Superior temporal gyrus (tissue), 1 donor: ENCODE results near the gene ATP11A.
"Not testable (repeated sequence)": the region's sequence is repeated elsewhere in the genome, so short reads cannot be mapped to it uniquely, and the experiment has no call there.

Source experiments
- DNase-seq: peaks from one replicate; pipeline ENCODE4 v3.0.0-alpha.2; 2016; ENCODE audit errors: extremely low spot score

The ATP11A gene

DNA sequence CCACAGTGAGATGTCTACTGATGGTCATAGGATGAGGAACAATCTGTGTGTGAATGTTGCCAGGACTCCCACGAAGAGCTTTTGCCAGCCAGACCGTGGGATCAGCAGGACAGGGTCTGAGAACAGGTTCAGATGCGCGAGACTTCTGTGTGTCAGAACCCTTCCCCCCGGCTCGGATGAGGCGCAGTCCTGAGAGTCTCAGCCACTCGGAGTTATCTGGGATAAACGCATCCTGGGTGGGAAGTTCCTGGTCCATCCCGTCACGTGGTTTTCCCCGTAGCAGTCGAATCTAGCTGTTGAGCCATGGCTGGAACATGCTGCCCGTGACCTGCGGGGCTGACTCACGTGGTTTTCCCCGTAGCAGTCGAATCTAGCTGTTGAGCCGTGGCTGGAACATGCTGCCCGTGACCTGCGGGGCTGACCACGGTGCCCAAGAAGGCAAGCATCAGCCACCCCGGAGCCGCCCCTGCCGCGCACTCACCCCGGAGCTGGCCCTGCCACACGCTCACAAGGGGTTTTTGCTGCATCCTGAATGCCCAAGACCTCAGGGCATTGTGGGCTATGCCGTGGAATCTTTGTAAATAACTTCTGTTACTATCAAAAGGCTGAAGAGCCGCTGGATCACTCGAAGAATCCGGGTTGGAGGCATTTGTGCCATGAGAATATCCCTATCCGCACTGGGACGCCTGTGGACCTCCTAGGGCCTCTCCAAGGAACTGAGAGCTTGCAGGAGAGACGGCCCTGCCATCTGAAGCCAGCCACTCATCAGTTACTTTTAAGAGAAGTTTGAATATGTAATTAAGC lies 148.4 kb downstream of the ATP11A start:
- DNase-seq: no peak

DNA sequence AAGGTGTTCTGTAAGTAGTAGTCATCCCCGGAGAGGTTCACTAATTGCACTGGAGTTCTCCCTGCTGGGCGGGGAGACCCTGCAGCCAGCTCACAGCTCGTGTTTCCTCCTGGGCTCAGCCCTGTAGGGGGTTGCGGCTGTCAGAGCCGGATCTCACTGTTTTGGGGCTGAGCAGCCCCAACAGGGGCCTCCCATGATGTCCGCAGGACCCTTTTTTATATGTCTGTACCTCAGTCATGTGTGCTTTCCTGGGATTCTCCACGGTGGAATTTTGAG lies 148.9 kb downstream of the ATP11A start:
- no peak for DNase-seq

DNA sequence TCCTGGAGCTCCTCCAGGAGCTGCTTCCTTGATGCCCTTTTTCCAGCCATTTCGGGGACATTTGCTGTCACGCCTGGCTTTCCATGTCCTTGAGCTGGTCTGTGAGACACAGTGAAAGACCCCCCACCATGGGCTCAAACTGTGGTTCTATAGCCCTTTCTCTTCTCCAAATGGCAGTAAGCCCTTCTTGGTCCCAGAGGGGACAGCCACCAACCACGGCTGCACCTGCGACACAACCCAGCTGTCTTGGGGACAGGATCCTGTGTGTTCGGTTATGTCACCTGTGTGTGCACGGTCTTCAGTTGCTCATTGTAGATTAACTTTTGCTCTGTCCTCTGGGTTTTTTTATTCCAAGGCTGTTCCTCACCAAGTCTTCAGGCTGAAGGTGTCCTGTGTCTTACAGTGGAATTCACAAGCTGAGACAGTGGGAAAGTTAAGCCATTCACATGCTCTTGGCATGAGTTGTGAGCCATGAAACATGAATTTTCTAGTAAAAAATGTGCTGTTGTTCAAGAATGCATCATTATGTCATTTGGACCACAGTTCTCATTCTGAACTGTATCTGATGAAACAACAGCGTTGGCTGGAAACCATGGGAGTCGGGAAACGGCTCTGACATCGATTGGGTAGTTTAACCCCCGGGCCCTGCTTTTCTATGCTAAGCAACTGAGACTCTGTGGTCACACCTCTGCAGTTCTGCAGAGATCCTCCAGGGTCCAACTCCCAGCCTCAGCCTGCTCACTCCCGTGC lies 149.7 kb downstream of the ATP11A start:
- no peak for DNase-seq

DNA sequence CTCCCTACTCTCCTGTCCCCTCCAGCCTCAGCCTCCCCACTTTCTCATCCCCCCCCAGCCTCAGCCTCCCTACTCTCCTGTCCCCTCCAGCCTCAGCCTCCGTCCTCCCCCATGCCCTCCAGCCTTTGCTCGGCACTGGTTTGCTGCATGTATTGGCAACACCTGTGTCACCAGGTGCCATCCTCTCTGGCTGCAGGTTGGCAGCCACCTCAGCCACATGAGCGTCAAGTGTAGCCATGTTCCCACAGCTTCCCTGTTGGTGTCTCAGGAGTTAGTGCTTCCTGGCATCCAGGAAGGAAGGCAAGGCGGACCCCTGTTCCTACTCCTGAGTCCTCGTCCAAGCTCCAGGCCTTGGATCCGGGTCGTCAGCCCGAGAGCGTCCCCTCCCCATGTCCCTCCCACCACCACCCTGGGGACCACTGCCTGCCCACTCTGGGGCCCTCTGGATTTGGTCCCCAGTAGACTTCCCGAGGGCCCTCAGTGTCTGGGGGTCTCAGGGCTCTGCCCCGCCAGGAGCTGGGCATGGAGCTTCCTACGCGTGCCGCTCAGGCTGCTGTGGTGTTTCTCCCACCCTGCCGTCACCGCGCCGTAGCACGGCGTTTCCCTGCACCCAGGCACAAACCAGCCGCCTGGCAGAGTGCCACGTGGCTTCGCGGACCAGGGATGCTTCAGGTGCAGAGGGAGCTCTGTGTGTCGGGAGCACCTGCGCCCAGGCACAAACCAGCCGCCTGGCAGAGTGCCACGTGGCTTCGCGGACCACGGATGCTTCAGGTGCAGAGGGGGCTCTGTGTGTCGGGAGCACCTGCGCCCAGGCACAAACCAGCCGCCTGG lies 150.8 kb downstream of the ATP11A start:
- DNase-seq: no peak

DNA sequence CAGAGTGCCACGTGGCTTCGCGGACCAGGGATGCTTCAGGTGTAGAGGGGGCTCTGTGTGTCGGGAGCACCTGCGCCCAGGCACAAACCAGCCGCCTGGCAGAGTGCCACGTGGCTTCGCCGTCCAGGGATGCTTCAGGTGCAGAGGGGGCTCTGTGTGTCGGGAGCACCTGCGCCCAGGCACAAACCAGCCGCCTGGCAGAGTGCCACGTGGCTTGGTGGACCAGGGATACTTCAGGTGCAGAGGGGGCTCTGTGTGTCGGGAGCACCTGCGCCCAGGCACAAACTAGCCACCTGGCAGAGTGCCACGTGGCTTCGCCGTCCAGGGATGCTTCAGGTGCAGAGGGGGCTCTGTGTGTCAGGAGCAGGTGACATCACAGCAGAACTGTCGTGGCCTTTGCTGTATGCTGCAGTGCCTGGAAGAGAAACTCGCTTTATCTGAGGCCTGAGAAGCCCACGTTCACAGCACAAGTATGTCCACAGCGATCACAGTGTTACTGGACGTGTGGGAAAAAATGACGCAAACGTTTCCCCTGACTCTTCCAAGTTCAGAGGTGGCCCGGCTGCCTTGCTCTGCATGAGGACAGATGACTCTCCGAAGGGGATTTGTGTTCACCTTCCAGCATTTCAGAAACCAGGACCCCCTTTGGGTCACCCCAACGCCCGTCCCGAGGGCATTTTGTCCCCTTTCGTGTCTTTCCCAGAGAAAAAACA lies 151.6 kb downstream of the ATP11A start:
- not testable (repeated sequence) for DNase-seq

DNA sequence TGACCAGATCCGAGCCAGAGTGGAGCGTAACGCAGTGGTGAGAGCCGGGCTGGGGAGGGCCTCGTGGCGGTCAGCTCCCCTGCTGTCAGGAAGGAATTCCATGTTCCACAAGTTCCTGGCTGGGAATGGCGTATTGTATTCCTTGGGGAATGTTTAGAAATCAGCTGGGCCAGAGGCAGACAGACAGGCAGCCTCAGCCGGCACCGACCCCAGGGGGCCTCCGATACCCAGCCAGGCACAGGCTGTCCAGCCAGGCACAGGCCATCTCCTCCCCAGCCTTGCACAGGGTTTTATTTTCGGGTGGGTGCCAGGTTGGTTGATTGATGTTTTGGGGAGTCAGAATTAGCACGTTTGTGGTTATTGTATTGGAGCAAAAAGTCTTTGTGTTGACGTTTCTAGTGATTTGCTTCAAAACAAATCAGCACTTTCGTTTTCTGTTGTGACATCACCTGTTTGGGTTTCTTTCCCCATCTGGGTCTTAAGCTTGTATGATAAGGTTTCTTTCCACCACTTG lies 152.6 kb downstream of the ATP11A start:
- no peak for DNase-seq

DNA sequence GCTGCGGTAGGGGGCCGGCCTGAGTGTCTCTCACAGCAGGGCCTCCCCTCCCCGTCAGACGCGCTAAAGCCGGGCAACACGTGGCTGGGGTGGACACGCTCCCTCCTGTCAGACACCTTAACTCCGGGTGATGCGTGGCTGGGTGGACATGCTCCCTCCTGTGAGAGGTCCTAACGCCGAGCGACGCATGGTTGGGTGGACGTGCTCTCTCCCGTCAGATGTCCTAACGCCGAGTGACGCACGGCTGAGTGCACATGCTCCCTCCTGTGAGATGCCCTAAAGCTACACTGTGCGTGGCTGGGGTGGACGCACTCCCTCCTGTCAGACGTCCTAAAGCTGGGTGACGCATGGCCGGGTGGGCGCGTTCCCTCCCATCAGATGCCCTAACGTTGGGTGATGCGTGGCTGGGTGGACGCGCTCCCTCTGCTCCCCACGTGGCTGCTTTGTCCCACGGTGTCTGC lies 153.1 kb downstream of the ATP11A start:
- no peak for DNase-seq

DNA sequence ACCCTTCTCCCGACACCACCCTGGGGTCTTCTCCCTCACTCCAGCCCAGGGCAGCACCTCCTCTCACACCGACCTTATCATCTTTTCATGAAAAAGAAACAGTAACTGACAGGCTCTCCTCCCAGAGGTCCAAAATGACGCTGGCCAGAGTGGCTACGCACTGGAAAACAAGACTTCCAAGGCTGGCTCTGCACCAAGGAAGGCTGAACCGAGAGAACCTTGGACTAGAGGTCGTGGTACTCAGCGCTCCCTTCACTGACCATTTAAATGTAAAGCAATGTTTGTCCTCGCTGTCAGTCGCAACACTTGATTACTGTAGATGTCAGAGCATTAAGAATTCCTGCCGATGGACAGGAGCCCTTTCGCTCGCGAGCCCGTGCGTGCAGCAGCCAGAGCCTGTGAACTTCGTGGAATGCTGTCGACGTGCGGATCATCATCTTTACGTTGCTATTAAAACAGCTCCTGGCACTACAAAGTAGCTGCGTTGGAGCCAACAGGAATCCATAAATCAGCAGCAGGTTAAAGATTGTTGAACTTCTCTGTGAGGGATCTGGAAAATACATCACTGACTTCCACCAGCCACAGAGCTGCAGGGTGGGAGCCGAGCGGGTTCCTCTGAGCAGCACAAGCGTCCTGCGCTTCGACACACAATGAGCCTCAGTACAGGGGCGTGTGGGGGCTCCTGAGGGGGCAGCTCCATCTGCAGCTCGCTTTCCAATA lies 153.7 kb downstream of the ATP11A start:
- no peak for DNase-seq

DNA sequence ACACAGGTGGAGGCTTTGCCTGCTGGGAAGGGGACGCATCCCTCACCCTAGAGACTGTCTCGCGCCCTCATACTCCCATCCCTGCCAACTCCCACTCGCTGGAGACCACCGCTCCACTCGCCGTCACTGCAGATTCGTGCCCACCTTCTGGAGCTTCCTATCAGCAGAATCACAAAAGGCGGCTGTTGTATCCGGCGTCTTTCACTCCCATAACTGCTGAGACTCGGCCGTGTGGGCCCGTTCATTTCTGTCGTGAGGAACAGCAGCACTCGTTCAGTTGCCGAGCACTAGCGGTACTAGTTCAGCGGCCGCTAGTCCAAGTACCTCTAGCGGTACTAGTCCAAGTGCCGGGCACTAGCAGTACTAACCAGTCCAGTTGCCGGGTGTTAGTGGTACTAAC lies 154.6 kb downstream of the ATP11A start:
- no peak for DNase-seq

DNA sequence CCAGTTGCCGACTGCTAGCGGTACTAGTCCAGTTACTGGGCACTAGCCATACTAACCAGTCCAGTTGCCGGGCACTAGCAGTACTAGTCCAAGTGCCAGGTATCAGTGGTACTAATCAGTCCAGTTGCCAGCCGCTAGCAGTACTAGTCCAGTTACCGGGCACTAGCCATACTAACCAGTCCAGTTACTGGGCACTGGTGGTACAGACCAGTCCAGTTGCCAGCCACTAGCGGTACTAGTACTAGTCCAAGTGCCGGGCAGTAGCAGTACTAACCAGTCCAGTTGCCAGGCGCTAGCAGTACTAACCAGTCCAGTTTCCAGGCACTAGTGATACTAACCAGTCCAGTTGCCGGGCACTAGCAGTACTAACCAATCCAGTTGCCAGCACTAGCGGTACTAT lies 155.0 kb downstream of the ATP11A start:
- no peak for DNase-seq

DNA sequence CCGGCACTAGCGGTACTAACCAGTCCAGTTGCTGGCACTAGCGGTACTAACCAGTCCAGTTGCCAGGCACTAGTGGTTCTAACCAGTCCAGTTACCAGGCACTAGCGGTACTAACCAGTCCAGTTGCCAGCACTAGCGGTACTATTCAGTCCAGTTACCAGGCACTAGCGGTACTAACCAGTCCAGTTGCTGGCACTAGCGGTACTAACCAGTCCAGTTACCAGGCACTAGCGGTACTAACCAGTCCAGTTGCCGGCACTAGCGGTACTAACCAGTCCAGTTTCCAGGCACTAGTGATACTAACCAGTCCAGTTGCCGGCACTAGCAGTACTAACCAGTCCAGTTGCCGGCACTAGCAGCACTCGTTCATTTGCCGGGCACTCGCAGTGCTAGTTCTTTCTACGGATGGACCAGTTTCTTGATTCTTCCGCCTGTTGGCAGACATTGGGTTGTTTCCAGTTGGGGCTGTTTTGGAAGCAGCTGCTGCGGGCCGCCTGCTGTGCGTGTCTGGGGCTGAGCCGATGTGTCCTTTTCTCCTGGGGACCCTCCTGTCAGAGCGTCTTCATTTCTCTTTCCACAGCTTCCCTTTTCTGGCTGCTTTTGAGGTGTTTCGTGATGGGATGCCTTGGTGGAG lies 155.8 kb downstream of the ATP11A start:
- no peak for DNase-seq

DNA sequence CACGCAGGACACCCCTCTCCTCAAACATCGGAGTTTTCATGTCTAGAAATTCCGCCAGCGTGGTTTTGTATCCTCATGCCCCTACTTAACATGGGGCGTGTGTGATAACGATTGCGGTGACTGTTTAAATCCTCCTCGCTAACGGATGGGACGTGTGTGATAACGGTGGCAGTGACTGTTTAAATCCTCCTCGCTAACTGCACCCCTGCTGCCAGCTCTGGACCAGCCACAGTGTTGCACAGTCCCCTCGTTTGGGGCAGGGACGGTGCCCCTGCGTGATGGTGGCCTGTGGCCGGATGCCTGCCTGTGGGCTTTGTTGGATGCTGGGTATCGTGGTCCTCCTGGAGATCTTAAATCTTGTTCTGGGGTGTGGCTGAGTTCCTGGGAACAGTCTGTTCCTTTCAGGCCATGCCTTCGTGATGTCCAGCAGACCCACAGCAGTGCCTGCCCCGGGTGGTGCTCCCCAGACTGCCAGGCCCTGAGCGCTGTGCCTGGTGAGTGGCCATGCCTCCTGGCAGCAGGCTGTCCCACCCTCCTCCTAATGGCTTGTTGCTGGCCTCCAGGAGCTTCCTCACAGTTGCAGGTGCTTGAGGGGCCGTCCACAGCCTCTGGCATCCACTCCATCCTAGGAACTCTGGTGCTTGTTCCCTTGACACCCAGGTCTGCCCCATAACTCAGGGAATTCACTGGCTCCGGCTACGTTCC lies 156.7 kb downstream of the ATP11A start:
- DNase-seq: no peak

DNA sequence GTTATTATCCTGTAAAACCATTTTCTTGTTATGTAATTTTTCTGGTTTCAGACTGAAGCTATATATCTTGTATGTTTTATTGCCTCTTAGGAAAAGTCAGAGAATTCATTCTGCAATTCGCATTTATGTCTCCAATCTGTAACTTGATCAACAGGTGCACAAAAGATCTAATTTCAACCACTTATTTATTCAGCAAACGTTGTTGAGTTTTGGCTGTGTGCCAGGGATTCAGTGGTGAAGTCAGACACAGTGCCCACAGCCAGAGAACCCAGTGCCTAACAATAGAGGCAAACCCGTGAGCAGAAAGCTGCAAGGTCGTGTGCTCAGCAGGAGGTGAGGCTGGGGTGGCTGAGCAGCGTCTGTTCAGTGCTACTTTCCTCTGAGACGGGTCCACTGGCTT lies 159.7 kb downstream of the ATP11A start:
- DNase-seq: peak; percentile 22

DNA sequence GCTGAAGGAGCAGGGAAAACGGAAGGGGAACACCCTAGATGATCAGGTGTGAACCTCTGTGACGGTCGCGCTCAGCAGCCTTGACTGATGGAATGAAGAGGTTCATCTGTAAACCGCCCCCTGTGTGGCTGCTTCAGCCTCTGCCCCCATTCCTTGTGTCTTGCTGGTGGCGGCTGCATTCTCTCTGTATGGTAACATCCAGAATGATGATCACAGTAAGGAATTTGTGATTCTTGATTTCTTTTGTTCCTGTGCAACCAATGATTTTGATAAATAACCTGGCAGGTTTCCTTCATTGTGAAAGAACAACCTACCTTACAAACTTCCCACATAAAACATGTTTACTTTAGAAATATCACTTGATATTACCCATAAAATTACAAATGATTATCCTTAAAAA lies 160.4 kb downstream of the ATP11A start:
- DNase-seq: no peak

DNA sequence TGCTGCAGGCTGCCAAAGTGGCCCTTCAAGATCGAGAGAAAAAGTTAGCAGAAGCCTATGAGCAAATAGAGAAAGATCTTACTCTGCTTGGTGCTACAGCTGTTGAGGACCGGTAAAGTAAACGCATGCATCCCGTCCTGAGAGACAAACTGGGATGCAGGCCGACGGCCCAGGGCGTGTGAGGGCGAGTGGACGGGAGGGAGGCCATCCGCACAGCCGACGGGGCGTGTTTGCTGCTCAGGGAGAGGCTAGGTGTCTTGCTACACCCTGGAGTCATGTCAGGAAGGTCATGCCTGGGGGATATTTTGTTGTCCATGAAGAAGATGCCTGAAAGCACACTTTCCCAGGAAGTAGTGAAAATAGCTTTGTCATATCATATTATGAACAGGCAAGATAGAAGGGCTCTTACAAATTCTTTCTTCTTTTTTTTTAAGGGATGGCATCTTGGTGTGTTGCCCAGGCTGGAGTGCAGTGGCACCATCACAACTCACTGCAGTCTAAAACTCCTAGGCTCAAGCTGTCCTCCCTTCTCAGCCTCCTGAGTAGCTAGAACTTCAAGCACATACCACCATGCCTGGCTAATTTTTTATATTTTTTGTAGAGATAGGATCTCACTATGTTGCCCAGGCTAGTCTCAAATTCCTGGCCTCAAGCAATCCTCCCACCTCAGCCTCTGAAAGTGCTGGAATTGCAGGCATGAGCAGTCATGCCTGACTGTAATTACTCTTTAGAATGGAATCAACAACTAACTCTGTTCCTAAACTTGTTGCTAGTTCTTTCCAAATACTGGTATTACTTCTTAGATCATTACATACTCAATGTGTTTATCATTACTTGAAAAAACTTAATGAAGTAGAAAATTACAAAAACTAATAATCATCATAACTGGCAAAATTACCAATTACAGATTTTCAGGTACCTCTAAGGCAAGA lies 161.5 kb downstream of the ATP11A start:
- no peak for DNase-seq

DNA sequence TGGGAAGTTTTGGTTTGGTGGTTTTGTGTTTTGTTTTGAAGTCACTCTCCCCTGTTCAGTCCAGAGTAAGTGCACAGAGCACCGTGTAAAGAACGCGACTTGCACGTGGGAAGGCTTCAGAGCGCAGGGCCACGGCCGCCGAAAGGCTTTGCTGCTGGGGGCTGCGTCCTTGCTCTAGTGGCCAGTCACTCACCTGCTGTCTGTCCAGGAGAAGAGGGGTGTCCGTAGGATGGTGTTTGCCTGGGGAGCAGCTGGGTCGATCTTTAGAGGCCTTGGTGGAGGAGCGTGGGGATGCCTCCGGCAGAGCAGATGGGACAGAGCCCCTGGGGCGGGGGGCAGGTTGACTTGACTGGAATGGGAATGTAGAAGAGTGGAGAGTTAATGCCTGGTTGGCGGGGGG lies 162.6 kb downstream of the ATP11A start:
- no peak for DNase-seq

DNA sequence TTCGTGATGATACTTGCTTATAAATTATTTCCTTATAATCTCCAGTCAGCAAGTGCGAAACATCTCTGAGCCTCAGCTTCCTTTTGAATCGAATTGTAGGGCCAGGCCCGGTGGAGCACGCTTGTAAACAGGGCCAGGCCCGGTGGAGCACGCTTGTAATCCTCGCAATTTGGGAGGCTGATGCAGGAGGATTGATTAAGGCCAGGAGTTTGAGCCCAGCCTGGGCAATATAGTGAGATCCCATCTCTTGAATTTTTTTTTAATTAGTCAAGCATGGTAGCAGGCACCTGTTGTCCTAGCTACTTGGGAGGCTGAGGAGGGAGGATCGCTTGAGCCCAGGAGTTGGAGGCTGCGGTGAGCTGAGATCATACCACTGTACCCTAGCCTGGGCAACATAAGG lies 163.0 kb downstream of the ATP11A start:
- no peak for DNase-seq

DNA sequence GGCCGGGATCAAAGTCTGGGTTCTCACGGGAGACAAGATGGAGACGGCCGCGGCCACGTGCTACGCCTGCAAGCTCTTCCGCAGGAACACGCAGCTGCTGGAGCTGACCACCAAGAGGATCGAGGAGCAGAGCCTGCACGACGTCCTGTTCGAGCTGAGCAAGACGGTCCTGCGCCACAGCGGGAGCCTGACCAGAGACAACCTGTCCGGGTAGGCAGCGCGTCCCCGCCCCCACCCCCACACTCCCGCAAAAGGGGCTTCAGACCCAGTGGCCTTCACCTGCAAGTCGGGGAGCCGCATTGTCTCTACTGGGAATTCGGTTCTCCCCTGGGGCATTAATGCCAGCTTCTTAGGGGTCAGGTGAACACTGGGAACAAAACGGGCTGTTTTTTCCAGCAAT lies 164.5 kb downstream of the ATP11A start:
- DNase-seq: no peak

DNA sequence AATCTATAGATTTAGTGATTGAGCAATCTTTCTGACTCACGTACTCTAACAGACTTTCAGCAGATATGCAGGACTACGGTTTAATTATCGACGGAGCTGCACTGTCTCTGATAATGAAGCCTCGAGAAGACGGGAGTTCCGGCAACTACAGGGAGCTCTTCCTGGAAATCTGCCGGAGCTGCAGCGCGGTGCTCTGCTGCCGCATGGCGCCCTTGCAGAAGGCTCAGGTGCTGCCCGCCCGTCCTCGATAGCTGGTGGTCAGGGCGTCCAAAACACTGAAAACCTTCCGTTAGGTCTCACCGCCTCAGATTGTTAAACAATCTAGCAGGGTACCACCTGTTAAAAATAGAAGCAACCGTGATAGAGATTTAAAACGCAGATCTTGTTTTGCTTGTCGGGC lies 166.0 kb downstream of the ATP11A start:
- no peak for DNase-seq
